ENCODE measurements around the gene FRA10AC1.
A peak's percentile ranks its signal among the peaks of the same experiment; 100 is the strongest.
"Not testable (repeated sequence)": the region's sequence is repeated elsewhere in the genome, so short reads cannot be mapped to it uniquely, and the experiment has no call there.

FRA10AC1 gene

DNA sequence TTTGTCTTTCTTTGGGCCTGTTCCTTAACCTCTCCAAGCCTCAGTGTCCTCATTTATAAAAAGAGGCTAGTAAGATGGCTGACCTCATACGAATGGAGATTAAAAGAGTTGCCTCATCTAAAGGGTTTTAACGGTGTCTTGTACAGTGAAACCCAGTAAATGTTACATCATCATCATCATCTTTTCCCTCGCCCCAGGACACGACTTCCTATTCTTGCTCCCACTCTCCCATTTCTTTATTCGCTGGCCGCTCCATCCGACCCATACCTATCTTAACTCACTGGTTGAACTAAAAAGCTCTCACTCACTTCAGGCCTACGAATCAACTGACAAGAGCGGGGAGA, 554 bp downstream of the FRA10AC1 start:
- DNase-seq: peak; percentile 9

DNA sequence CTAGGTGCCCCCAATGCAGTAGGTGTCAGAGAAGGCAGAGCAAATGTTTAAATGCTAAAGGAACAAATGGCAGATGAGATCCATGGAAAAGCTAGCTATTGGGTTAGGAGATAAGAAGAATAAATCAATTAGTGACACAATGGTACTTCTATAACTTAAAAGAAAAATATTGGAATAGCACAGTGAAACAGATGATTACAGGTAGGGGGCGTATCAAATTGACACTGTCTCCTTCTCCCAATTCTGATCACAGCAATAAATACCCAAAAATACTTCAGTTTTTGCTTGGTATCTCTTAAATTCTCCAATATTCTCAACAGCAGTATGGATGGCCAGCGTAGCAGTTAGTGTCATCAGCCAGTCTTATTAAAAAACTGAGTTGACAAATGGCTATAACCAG, 5.2 kb downstream of the FRA10AC1 start:
- DNase-seq: no peak

DNA sequence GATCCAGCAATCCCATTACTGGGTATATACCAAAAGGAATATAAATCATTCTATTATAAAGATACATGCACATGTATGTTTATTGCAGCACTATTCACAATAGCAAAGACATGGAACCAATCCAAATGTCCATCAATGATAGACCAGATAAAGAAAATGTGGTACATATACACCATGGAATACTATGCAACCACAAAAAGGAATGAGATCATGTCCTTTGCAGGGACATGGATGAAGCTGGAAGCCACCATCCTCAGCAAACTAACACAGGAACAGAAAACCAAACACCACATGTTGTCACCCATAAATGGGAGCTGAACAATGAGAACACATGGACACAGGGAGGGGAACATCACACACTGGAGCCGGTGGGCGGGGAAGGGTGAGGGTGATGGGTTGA, 5.8 kb downstream of the FRA10AC1 start:
- DNase-seq: not testable (repeated sequence)

DNA sequence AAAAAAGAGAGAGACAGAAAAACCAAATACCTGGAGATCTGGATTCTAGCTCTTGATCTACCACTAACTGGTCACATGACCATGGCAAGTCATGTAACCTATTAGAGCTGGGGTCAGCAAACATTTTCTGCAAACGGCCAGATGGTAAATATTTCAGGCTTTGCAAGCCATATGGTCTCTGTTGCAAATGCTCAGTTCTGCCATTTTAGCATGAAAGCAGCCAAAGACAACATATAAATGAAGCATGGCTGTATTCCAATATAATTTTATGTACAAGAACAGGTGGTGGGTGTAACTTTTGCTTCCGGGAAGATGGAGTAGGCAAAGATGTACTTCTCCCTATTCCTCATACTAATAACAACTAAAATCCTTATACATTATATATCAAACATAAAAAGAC, 6.7 kb downstream of the FRA10AC1 start:
- DNase-seq: no peak

DNA sequence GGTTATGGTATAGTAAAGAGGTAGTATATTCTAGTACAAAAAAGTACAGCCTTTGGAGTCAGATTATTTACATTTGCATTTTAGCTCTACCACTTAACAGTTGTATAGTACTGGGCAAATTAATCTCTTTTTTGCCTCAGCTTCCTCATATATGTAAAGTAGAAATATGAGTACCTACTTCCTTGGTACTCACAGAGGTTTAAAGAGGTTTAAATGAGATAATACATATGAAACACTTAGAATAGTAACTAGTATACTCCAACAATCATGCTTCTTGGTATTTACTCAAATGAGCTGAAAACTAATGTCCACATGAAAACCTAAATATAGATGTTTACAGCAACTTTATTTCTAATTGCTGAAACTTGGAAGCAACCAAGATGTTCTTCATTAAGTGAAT, 14.7 kb downstream of the FRA10AC1 start:
- DNase-seq: no peak

DNA sequence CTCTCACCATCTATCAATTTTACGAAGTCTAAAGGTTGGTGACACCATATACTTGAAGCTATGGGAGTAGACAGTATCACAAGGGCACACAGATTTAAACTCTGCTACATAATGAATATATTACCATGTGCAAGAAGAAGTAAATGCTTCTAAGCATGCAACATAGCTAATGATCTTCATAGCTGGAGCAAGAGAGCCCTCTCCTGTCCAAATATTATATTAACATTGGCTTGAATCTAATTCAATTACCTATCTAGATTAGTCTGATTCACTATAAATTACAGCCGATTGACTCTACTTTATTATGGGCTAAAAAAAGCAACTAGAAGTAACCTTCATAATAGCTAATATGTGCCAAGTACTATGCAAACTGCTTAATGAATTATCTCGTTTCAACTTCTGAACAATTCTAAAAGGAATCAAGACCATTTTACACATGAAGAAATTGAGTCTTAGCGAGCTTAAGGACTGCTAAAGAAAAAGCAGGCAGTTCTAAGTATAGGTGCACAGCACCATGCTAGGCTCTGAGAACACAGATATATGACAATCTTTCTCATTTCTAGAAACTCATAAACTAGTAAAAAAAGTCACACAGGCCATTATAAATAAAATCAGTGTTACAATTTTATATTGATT, 21.9 kb downstream of the FRA10AC1 start:
- peak; percentile 13 for DNase-seq

DNA sequence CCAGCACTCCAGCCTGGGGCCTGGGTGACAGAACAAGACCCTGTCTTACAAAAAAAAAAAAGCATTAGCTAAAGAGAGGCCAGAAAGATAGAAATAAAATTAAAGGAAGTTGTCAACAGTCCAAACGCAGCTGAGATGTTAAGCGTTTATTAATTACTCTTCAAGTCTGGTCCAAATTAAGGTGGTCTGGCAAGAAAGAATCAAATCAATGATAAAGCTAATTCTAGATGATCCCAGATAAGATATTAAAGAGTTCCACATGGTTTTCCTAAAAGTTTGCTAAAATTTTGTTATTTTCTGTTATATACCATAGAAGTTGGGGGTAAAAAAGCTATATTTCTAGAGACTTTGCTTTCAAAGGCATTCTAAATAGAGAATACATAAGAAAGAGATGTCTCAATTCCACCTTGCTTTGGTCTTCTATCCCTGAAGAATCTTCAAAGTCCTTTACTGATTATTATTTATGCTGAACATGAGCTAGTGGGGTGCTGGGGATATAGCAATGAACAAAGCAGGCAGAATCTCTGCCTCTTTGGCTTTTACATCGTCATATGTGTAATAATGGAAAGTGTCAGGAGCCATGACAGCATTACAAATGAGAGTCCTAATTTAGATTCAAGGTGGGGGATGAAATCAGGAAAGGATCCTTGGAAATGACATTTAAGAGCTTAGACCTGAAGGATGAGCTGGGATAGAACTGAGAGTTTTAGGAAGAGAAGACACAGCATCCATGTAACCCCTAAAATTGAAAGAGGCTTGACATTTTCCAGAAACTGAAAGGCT, 23.4 kb downstream of the FRA10AC1 start:
- no peak for DNase-seq

DNA sequence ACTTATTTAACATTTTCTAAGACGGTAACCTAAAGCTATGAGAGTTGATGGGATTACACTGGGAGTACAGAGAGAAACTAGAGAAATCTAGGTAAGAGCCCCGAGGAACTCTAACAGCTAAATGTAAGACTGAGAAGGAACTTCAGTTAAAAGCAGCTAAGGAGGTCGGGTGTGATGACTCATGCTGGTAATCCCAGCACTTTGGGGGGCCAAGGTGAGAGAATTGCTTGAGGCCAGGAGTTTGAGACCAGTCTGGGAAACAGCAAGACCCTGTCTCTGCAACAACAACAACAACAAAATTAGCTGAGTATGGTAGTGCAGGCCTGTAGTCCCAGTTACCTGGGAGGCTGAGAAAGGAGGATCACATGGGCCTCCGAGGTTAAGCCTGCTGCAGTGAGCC, 24.0 kb downstream of the FRA10AC1 start:
- DNase-seq: no peak

DNA sequence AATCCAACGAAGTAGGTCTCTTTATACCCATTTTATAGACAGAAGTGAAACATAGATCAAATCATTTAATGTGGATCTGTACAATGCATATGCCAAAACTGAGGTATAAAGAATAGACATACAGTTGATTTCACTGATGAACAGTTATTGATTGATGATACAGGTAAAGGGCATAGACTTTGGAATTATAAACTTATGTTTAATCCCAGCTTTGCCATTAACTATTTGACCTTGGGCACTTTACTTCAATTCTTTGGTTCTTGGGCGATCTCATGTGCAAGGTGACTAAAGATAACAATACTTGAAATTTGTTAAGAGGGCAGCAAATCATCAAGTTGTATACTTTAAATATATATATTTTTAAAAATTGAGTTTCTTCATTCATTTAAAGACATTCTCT, 28.6 kb downstream of the FRA10AC1 start:
- no peak for DNase-seq

DNA sequence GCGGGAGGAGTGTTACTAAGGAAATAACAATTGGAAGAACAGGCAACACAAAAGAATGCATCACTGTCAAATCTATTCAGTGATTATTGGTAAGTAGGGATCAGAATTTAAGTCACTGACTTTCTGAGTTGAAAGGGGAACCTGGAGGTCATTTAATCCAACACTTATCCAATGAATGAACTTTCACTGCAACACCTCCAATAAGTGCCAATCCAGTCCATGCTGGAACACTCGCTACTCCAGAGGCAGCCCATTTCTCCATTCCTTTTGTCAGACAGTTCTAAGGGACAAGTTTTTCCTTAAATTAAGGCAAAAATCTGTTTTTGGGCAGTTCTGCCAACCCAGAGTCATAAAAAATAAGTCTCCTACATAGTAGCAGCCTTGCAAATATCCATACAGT, 29.5 kb downstream of the FRA10AC1 start:
- DNase-seq: no peak

DNA sequence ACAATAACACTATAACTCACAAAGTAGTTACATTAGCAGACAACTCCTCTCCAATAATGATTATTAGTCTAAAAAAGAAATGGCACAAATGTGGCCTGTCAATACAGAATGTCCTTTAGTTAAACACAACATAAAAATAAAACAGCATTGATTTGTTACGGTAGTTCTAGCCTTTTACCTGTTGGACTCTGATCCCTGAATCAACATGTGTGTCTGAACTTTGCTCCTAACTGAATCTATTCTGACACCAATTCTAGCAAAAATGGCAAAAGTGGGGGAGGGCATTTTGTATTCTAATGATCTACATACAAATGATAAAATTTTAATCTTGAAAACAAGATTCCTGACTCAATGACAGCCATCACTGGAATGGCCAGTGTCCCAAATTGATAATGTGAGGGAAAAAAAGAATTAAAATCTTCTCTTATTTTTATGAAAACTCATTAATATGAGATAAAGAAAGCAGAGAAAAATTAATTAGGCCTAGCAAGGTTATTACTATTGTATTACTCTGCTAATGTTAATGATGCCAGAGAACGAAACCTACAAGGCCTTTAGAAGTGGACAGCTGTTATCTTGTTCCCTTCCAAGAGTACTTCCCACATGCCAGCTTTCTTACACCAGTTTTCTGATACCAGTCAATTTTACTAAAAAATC, 30.2 kb downstream of the FRA10AC1 start:
- DNase-seq: no peak

DNA sequence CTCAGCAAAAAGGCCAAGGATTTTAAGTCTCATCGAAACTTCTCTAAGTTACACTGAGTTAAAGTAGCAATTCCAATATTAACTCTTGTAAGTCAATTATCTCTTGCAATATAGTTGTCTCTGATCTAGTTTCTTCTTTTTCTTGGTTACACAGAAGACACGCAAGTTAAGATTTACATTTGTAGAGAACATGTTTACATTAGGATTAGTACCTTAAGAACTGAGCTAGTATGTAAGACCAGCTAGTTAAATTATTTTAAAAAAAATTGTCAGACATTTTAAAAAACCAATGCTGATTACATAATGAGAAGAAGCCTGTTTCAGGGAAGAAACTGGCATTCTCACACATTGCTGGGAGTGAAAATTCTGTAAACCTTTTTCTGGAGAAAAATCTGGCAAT, 31.4 kb downstream of the FRA10AC1 start:
- no peak for DNase-seq

DNA sequence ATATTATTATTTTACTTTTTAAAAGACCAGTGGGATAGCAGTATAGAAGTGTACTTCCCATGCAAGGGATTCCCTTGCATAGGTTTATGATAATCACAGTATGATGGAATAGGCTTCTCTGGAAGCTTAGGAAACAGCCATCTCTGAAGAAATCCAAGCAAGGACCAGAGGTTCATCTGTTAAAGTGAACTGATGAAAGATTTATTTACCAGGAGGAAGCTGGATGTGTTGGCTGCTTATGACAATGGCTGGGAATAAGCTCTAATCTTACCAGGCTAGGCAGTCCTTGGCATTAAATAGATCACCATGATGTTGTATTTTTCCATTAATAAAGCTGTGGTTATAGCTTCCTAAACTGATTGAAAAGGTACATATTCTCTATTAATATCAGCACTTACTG, 32.0 kb downstream of the FRA10AC1 start:
- DNase-seq: no peak

DNA sequence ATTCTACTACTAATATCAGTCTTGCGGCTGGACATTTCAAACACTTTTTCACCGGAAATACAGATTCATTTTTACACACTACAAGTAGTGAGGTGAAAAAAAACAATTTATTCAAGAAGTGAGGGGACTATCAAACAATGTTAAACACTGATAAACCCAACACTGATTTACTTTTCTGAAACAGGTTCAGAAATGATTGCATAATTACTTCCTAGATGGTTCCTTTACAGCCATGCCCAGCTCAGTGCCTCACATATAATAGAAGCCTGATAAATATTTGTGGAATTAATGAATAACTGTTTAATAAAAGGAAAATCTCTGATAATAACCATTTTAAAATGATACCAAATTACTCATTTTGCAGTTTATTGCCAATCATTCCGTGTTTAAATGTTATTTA, 34.6 kb downstream of the FRA10AC1 start:
- DNase-seq: no peak

DNA sequence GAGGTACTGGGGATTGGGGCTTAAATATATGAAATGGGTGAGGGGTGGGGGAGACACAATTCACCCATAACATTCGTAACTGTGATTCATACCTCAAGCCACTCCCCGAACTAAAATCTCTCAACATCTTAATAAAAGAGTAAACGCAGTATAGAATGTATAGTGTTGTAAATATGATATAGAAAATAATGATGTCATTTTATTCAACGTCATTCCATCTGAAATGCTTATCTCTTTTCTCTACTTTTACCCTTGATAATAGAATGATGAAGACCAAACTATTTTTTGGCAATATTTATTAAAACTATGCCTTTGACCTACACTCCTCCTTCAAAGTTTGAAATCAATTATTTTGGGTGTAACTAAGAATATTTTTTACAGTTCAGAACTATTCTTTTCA, 36.4 kb downstream of the FRA10AC1 start:
- DNase-seq: no peak

DNA sequence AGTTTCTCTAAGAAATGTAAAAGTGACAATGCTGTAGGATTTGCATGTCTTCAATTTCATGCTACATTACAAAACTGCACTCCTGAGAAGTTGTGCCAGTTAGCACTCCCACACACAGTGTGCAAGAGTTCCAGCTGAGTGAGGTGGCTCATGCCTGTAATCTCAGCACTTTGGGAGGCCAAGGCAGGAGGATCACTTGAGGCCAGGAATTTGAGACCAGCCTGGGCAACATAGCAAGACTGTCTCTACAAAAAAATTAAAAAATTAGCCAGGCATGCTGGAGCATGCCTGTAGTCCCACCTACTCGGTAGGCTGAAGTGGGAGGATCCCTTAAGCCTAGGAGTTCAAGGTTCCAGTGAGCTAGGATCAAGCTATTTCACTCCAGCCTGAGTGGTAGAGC, 44.6 kb downstream of the FRA10AC1 start:
- no peak for DNase-seq

DNA sequence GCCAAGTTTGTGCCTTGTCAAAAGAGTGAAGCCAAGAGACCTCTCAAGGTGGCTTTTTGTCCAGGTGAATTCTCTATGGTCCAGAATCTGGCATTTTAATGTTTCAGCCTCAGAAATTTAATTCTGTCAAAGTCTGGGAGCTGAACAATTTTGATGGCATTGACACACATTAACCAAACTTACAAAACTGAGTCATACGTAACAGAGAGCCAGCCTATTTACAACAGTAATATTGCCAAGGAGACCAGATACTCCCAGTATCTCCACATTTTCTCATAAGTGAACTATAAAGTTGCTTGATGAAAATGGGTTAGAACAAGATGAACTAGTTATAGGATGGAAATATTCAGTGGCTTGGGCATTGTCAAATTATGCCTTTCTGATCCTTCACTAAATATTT, 46.2 kb downstream of the FRA10AC1 start:
- no peak for DNase-seq

DNA sequence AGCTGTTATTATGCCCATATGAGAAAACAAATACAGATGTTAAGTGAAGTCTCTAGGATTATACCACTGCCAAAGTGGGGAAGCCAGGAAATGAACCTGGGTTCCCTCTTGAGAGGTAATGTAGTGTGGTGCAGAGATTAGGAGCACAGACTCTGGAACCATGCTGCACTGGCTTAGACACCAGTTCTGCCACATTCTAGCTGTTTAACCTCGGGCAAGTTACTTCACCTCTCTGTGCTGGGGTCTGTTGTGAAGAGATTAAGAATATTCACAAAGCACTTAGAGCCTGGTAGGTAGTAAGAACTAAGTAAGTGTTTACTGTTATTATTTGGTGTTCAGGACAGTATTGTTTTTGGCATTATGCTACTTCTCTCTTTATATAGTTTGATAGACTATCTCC, 48.2 kb downstream of the FRA10AC1 start:
- DNase-seq: no peak

DNA sequence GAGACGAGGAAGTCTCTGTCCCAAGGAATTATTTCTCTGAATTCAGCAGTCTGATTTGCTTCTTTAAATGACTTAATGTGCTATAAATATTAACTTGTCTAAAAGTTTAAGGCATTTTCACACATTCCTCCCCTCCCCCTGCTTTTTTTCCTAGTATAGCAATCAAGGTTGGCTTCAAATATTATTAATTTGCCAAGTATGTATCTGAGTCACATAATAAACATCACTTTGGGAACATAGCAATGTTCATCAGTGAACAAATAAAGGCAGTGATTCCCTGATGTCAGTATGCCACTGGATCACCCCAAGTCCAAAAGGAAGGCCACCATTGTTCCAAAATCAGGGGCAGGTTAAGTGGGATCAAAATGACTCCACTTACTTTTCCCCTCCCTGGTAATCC, 49.5 kb downstream of the FRA10AC1 start:
- no peak for DNase-seq

DNA sequence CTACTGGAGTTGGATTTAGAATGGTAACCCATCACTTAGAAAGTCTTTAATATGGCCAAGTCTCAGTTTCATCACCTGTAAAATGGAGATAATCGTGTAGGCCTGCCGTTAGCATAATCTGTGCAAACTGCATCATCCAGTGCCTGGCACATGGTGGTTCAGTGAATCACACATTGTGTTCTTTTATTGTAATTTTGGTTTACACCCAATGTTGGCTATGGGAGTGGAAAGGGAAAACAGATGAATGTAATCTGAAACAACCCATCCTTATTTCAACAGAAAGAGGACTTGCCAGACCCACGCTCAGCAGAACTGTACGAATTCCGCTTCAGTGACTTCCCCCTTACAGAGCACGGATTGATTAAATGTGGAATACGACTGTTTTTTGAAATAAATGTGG, 62.6 kb downstream of the FRA10AC1 start:
- DNase-seq: no peak

DNA sequence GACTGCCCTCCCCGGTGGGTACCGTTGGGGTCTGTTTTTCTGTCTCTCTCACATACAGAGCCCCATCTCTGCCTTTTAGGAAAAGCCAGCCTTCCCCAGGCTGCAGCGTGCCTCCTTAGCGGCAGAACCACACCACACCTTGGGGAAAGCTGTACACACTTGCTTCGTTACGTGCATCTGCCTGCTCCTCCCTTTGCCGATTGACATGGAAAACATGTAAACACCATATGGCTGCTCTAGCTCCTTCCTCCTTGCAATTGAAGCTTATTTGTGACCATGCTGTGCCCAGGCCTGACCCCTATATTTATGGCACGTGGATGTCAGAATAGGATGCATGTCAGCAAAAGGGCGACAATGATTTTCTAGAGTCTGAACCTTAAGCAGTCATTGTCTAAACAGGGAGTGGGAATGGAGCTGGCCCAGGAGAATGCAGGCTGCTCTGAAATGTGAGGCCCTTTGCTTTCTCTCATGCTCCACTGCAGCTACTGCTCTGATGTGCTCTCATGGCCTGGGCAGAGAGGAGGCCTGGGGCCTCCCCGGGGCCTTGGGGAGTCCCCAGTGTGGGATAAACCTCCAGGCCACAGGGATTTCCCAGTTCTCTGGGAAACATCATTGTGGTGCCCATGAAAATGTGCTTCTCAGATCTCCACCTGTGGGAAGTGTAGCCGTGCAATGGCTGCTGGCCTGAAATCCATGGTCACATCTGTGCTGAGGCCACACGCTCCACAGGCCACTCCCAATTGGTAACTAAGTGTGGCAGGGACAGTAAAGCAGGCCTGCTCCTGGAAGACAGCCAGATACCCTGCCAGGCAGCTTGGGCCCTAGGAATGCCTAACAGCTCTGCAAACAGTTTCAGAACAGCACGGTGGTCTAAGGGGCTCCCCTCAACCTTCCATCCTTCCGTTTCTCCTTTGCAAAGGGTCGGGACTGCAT, 71.5 kb downstream of the FRA10AC1 start:
- DNase-seq: no peak

DNA sequence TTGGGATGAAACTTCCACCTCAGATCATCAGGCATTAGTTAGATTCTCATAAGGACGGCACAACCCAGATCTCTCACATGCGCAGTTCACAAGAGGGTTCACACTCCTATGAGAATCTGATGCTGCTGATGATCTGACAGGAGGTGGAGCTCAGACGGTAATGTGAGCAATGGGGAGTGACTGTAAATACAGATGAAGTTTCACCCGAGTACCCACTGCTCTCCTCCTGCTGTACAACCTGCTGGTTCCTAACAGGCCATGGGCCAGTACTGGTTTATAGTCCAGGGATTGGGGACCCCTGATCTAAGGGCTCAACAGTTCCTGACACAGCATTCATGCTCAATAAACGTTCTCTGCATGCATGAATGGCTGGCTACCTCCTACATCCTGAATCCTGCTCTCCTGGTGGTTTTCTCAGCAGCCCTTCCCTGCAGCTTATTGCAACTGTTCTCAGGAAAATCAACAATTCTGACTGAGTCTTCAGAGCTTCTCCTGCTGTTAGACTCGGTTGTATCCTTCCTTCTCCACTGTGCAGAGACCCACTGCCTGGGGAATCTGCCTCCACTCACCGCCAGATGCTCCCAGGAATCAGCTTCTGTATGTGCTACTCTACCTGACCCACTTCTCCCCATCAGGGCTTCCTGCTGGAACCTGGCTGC, 72.6 kb downstream of the FRA10AC1 start:
- DNase-seq: no peak

DNA sequence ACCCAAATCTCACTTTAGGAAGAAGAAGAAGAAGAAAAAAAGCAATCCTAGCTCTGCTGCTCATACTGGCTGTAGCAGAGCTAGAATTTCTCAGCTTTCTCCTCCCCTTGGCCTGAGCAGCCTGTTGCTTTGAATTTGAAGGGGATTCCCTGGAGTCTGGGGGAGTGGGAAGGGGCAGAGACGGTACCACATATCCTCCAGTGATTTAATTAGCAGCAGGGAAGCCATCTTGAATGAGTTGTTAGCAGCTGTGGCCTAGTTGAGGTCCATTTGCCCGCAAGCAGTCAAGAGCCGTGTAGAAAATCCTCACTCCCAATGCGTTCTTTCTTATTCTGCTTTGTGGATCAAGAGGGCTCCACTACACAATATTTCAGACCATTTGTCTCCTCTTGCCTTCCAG, 73.5 kb downstream of the FRA10AC1 start:
- no peak for DNase-seq

Data from activated CD4-positive, alpha-beta T cell treated with anti-CD3 and anti-CD28 coated beads, Interleukin-2, Interleukin-6, amounts not matched to agents 100 ng/mL and 50 ng/mL, durations not matched to agents 16 hours and 8 hours (primary cell).